Fibroblast of skin of right quadriceps (primary cell): ENCODE data around the gene SAMD14.

Experiments used
- DNase-seq: peaks from one replicate; pipeline ENCODE4 v3.0.0-alpha.2; 2013

SAMD14 gene

DNA sequence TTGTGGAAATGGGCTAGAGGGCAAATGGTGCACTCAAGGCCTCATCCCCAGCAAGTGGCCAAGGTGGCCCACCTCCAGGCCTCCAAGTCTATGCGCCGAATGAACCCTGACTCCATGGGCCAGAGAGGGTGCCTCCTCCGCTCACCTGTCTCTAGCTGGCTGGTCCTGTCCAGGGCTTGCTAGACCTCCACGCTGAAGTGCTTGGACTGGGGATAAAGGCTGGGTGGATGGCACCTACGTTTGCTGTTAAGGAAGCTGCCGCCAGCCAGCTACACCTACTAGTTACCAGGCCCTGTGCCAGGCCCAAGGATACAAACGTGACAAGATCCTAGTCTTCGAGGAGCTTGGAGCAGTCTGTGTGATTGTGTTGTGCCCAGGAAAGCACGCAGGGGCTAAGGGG lies 35.1 kb upstream of the SAMD14 start:
- no peak for DNase-seq

DNA sequence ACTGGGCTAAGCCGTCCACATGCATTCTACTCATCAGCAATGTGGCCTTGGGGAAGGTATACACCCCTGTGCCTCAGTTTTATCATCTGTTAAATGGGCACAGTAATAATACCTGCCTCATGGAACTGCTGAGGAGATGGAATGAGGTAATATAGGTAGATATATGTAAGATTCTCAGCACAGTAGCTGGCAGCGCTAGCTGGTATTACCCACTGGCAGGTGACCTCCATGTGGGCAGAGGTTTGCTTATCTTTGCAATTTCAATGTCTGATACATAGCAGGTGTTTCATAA lies 34.7 kb upstream of the SAMD14 start:
- no peak for DNase-seq

DNA sequence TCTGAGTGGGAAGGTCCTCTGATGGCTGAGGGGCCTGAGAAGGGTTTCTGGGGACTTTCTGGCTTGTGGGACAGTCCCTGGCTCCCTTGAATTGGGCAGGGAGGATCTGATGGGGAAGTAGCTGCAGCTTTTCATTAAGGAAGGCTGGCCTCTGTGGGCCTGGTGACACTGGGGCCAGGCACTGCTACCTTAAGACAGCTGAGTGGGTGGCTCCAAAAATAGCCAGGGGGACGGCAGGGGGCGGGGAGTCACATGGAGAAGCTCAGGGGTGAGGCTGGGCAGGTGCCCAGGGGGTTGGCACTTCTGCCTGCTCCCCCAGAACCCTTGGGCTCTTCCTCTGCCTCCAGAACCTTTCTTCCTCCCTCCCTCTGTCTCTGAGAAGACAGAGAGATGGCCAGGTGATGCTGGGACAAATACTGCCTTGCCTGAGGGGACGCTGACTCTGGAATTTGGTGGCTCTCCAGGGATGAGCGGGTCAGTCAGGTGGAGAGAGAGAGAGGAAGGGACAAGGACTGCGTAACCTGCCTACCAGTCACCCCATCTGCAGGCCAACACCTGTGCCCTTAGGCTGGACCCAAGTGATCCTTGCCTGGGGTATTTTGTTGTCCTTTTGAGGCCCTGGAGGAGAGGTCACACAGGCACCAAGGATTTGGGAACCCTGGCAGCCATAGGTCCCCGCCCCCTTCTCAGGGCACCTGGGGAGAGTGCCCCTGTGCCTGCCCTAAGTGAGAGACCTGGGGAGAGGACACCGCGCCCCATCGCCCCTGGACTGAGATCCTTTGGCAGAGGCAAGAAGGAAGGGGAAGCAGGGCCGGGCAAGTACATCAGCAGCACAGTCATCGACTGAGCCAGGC lies 34.1 kb upstream of the SAMD14 start:
- no peak for DNase-seq

DNA sequence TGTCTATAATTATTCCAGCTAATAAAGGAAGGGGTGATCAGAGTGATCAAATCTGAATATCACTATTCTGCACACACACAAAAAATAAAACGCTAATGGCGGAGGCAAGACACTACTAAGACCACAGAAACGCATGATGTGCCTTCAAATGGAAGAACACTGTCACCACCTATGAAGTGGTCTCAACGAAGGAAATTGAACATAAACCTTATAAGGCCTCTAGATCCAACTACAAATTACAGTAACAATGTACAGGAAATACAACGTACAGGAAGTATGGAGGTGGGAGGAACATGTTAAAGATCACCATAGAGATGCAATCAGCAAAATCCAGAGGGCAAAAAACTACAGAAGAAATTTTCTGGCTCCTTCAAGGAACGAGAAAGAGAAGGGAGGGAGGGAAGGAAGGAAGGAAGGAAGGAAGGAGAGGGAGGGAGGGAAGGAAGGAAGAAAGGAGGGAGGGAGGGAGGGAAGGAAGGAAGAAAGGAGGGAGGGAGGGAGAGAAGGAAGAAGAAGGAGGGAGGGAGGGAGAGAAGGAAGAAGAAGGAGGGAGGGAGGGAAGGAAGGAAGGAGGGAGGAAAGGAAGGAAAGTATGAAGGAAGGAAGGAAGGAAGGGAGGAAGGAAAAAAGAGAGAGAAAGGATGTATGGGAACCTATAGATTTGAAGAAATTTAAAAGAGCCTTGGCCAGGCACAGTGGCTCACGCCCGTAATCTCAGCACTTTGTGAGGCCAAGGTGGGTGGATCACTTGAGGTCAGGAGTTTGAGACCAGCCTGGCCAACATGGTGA lies 32.7 kb upstream of the SAMD14 start:
- no peak for DNase-seq

DNA sequence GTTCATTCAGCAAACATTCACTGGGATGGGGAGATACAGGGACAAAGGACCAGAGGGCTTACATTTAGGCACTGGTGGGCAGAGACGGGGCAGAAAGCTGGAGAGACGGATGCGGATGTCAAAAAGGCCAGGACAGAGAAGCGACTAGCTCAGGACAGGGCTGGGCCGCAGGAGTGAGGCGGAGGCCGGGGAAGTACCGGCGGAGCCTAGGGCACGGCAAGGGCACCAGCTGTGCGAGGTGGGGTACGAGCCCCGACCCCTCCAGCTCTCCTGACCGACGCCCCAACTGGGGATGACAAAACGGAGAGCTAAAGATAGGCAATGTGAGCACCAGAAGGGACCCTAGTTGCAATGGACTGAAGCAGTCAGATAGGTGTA lies 31.9 kb upstream of the SAMD14 start:
- DNase-seq: no peak

DNA sequence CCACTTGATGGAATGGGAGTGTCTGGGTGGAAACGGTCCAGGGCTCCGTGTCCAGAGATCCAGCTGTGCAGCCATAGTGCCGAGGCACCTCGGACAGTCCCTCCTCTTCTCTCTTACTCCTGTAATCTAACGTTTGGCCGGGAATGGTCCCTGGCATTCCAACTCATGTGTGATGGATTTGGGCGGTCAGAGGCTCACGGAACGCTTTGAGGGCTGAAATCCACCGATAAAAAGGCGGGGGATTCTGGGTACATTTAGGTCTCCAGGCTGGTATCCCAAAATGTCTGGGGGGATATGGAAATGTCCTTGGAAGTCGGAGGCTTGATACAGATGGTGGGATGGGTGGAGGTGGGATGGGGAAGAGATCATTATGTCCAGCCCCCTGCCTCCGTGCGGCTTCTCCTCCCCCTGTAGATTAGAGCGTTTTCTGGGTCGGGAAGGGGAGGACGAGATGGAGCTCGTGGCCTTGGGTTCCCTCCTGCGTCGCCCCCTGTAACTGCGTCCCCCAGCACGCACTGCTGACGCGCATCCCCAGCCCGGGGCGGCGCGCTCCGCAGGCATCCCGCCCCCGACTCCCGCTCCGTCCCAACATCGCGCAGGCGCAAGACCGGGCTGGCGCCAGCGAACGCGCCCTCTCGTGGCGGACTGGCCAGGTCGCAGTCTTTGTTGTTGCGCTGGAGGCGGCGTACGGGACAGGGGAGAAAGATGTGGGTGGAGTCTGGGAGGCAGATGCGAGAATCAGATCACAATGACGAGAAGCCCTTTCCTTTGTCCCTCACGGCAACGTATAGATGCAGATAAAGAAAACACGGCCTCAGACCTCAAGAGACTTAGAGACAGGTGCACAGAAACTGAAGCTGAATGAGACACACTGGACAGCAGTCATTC lies 31.3 kb upstream of the SAMD14 start:
- DNase-seq: peak; percentile 93

DNA sequence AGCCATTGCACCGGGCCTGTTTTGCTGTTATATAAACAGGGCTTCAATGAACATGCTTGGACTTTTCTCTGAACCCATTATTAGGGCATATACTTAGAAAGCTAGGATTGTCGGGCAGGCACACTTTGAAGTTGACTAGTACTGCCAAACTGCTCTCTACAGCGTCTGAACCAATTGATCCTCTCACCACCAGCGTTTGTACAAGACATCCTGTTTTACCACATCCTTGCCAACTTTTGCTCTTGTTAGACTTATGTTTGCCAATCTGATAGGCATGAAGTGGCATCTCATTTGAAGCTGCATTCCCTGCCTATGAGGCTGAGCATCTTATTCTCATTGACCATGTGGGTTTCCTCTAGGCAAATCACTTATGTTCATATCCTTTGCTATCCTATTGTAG lies 27.9 kb upstream of the SAMD14 start:
- no peak for DNase-seq

DNA sequence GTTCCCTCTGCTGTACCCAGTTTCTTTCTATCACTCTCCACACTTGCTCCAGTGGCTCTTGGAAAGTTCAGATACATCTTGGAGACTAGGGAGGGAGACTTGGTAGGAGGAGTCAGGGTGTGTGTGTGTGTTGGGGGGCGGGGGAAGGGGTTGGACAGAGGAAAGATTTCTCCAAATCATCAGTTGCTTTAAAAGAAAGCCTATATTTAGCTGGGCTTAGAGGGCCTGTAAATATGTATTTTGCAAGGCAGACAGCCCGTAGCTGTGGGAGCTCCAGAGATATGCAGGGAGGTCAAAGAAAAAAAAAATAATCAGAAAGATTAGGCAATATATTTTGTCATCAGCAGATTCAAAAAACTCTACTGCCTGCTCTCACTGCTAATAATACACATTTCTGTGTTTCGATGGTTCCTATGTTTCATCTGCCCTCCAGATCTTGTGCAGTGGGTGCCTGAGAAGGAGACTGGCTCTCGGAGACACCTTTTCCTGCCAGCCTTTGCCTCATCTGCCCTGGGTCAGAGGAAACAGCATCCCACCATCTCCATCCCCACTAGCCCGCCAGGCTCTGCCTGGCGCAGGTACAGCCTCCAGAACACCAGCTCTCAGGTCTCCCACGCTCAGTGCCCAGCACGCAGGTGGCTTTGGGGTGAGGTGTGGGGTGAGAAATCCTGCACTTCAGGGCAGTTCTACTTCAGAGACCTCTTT lies 25.3 kb upstream of the SAMD14 start:
- peak; percentile 50 for DNase-seq

DNA sequence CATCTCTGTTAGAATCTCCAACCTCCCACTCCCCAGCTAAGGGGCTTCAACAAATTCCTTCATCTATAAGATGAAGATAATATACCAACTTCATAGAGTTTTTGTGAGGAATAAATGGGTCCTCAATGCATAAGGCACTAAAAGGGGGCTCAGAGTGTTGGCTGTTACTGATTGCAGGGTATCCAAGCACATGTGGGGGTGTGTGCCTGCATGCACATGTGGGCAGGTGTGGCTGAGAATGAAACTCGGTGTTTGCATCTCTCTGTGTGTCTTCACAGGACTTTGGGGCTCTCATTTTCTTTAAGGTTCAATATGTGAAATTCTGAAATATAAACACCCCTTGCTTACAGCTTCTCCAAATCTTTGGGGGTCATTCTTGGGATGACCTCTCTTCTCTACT lies 24.6 kb upstream of the SAMD14 start:
- no peak for DNase-seq

DNA sequence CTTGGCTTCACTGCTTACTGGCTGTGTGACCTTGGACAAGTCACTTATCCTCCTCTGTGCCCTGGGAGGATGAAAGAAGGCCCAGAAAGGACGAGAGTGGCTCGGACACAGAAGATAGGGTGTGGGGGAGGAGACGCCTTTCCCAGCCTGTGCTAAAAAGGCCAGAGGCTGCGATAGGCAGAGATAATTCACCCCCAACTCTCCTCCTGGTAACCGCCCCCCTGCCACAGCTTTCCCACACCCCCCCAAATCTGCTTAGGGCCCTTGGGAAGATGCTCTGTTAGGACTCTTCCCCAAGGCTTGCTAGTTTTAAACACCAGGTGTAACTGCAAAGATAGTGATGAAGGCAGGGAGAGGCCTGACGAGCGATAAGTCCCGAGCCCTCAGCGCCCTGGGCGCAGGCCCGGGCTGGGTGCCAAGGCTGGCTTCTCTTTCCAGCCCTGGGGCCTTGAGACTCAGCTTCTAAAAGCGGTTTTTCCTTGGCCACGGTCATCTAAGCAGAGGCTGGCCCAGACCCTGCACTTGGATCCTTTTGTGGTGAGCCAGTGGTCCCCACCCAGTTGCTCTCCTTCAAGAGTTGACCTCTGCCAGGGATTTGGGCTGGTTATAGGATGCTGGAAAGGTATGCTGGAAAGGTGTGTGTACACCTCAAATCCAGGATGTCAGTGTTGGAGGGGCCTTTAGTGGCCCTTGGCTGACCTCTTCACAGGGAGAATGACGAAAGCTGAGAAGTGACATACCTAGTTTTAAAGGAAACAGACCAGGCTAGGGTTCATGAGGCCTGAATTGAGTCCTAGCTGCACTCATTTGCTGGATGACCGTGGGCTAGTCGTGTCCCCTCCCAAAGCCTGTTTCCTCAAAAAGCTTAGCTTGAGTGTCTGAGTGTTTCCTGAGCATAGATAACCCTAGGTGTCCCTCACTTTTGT lies 24.0 kb upstream of the SAMD14 start:
- no peak for DNase-seq

DNA sequence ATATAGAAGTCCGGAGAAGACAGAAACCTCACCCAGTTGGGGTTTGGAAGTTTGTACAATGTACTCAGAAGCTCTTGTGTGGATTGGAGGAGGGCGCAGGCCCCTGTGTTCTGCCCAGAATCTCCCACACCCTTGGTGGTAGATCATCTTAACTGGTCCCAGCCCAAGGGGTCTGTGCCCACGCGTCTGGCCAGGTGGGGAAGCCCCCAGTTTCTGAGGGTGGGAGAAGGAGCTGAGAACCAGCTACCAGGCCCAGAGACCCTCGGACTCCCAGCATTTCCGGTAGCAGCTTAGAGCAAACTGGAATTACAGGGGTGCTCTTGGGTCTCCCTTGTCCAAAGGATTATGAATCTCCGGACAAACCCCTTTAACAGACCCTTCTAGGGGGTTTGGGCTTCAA lies 22.8 kb upstream of the SAMD14 start:
- no peak for DNase-seq

DNA sequence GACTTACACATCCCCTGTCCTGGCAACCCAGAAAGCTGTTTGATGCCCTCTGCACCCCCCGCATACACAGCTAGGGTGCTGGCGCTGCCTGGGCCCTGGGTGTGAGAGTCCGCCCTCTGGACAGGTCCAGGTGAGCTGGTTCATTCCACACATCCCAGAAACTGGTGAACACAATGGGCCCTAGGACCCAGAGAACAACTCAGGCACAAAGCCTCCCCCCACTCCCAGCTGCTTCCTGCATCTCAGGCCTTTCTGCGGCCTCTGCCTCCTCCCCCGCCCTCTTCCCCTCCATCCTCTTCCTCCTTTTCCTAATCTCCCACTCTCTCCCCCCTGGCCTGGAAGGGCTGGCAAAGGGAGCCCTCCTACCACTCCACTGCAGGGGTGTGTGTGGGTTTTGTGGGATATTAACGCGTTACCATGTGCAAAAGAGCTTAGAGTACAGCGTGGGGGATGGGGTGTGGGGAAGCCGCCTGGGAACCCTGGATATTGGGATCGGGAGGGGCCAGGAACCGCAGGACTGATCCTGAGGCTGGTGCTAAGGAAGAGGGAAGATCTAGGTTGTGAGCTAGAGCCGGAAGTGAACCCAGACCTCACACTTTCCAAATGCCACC lies 22.1 kb upstream of the SAMD14 start:
- DNase-seq: peak; percentile 91

DNA sequence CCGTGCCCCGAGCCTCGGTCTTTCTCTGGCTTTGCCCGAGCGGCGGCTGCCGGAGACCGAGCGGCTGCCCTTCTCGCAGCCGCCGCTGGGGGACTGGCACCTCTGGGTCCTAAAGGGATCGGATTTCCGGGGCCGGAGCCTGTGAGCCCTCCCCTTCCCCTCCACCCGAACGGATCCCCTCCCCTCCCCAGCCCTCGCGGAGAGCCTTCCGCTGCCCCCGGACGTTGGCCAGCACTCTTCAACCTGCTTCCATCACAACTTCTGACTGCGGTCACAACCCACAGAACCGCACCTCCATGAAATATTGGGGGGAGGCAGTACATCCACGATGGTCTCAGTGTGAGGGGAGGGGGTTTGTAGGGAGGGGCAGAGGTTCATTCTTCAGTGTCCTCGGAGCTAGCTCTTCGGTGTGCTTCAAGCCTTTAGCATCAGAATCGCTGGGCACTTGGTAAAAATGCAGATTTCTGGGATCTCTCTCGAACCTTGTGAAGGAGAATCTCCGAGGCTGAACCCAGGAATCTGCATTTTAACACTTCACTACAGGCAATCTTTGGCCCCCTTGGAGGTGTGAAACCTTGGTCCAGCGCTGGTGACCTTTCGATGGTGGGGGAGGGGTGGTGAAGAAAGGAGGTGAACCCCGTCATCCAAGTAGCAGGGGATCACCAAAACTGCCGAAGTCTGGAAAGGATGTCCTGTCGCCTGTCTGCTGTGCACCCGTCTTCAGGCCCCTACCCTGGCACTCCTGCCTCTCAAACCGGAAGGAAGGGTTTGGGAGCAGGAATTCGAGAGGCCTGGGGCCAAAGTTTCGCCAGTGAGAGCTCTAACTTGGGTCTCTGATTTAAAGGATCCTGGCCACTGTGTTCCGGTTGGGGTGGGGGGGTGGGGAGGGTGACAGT lies 21.3 kb upstream of the SAMD14 start:
- peak; percentile 92 for DNase-seq

DNA sequence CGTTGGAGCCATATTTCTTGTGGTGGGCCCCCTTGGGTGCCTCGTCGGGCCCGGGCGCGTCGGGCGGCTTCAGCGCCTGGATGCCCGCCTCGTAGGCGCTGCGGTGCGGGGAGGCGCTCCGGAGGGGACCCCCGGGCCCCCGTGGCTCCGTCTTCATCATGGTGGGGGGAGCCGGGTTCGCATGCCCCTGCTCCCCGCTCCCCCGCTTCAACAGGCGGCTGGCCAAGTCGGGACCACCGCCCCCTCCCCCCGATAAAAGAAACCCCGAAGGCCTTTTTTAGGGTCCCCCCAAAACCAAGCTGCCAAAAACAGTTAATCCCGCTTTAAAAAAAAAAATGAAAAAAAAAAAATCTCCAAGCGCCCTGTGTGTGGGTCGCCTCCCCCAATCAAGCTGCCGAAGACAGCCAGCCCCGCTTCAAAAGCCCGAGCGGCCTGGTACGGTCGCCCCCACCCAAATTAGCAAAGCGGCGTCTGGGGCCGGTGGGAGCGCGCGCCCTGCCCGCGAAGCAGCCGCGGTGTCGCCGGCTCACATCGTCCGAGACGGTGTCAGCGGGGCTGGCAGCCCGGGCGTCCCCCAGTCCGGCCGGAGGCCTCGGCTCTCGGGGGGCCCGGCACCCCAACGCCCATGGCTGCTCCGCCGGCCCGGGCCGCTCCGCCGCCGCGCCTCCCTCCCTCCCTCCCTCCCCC lies 20.5 kb upstream of the SAMD14 start, which contains the start of gene PPP1R9B:
Gene PPP1R9B (minus strand): TSS at position 324 of the 687 bp plus-strand sequence. CDS start 164 bp downstream, at position 160.
- no peak for DNase-seq

DNA sequence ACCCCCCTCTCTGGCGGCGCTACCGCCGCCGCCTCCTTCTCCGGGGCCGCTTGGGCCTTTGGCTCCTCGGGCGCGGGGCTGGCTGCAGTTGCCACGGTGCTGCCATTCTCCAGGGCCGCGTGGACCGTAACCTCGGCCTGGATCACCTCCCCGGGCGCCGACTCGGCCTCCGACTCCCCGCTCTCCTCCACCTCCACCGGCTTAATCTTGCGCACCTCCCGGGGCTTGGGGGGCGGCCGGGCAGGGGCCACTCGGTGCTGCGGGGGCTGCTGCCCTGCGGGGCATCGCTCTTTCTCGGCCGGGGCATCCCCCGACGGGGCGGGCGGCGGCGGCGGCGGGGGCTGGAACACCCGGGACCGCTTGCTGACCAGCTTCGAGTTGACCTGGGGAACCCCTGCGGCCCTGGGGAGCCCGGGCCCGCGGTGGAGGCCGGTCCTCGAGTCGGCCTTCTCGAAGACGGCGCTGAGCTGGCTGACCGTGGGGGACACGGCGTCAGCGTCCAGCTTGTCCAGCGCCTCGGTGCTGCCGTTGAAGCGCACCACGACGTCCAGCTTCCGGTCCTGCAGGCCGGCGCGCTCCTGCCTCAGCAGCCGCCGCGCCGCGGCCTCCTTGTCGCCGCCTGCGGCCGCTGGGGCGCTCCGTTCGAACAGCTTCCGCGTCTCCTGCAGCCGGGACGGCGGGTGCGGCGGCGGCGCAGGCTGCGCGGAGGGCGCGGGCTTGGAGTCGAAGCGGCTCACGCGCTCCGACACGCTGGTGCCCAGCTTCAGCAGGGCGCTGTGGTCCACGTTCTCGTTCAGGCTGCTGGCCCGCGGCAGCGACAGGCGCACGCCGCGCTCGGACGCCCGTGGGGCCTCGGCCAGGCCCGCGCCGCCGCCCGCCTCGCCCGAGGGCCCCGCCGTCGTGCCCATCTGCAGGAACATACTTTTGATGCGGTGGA lies 19.7 kb upstream of the SAMD14 start:
- DNase-seq: peak; percentile 43

DNA sequence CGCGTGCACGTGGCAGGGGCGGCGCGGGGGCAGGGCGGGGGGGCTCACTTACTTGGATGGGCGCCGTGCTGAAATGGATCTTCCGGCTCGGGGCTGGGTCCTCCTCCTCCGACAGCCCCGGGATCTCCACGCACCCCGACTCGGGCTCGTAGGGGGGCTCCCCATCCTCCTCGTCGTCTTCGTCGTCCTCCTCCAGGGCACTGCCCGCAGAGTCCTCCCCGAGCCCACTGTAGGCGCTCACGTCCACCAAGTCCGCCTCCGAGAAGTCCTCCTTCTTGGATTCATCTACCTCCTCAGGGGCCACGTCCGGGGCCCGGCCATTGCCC lies 19.1 kb upstream of the SAMD14 start:
- peak; percentile 60 for DNase-seq

DNA sequence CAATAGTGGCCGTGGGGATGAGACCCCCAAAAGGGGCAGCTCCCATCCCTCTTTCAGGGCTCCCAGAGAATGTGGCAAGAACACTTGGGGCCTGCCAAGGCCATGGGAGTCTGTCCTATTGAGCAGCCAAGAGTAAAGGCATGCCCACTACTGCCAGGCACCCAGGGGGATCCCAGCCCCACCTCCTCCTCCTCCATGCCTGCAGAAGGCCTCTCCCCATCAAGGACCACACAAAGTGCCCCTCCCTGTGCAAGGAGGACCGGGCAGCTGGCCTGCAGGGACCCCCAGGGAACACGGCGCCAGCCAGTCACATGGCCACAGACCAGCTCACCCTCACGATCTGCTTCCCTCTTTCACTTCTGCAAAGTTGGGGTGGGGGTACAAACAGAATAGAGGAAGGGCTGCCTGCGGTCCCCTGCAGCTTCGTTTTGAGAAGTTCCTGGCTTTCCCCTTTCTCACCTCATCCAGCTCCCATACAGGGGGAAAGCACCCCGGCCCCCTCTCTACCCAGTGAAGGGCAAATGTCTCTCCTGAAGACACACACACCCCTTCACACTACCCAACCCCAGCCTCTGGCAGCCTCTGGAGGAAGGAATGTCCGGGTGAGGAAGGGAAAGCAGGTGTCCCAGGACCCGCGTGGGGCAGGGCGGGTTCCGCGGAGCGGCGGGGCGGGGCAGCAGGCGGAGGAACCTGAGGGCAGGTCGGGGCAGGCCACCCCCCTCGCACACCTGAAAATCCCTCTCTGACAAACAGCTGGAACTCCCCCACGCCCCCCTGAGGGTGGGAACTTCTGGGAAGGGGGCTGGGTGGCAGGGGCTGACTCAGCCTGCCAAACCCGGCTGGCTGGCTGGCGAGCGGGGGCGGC lies 18.5 kb upstream of the SAMD14 start:
- peak; percentile 43 for DNase-seq
